Measurements from ENCODE around the gene RPUSD1. TPM values are rescaled to one million over a fixed set of nuclear protein-coding genes. Genes with fewer than 3 reads are reported as not detected.

The RPUSD1 gene
- total RNA-seq, 1 experiment from 2014 or later = 53.3 TPM

GRCh38 chr16:815861-816260 is 27.7 kb upstream of the RPUSD1 start:
- BruUV-seq (replicated peaks) = no TSS peak
- POLR2A ChIA-PET (ENCODE audit: unreplicated experiment) = no interaction called here
- peaks cover 29% of the 10 kb centered on the region for H3K27me3 ChIP-seq (ENCODE audit: insufficient read depth, low read depth)
- no peak overlapping the region for H3K4me2 ChIP-seq
- H3K4me1 ChIP-seq (replicated peaks; ENCODE audit: insufficient read depth) = peaks cover 11% of the 10 kb centered on the region
- H3K79me2 ChIP-seq (ENCODE audit: low read depth) = no peaks in the 10 kb centered on the region
- TF ChIP-seq EZH2 (IDR thresholded peaks at IDR 0.05; ENCODE audit: low read depth) = no peak
- no peak for TF ChIP-seq CTCF (conservative IDR thresholded peaks at IDR 0.05)
- no peaks in the 10 kb centered on the region for H3K9me3 ChIP-seq (ENCODE audit: insufficient read depth, low read depth)
- CTCF ChIA-PET = no interaction called here
- DNase-seq = no peak
- H3K36me3 ChIP-seq (ENCODE audit: low read depth) = no peaks in the 10 kb centered on the region
- no peak overlapping the region for H3K27ac ChIP-seq
- no peak overlapping the region for H2AFZ ChIP-seq
- H3F3A ChIP-seq (ENCODE audit: insufficient read depth, low read depth) = no peaks in the 10 kb centered on the region
- H3K9me2 ChIP-seq (ENCODE audit: insufficient read depth) = no peaks in the 10 kb centered on the region
- H4K20me1 ChIP-seq (ENCODE audit: insufficient read depth) = no peaks in the 10 kb centered on the region
- intact Hi-C loops (cut with micrococcal nuclease; ENCODE audit: unreplicated experiment) = loop anchor here (2.0 to 10.0 kb wide), 2 partner anchors 159 to 239 kb away; partner anchors contain the start of gene LMF1
- H3K4me3 ChIP-seq = no peak overlapping the region

DNA sequence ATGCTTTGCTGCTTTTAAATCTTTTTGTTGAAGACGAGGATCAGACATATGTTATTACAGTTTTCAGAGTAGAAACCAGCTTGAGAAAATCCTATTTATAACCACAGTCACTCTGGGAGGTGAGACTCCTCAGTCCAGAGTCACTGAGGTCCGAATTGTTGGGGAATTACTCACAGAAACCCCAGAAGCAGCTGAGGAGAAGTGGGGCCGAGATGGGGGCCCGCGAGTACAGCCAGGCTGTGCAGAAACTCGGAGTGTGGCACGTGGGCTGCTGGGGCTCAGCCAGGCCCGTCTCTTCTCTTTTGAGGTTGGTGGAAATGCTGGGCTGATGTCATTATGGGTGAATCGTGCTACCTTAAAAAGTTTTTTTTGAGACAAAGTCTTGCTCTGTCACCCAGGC is 26.8 kb upstream of the RPUSD1 start:
- H3K4me2 ChIP-seq = peak overlapping the region; percentile 5
- 0 out of 2 replicates have a peak, but pooled peaks cover under 1% of the 10 kb centered on the region for H3K79me2 ChIP-seq (ENCODE audit: low read depth)
- H3F3A ChIP-seq (ENCODE audit: insufficient read depth, low read depth) = no peaks in the 10 kb centered on the region
- H3K4me1 ChIP-seq (replicated peaks; ENCODE audit: insufficient read depth) = peaks cover 11% of the 10 kb centered on the region
- ChIA-PET POLR2A (ENCODE audit: unreplicated experiment) (interaction anchor here (0.6 kb wide), 1 partner anchor 1109 kb away, joined by 12 read pairs; no protein-coding TSS in a partner anchor), CTCF (no interaction called here)
- no peak overlapping the region for H3K4me3 ChIP-seq
- TF ChIP-seq CTCF (conservative IDR thresholded peaks at IDR 0.05) = no peak
- intact Hi-C loops (cut with micrococcal nuclease; ENCODE audit: unreplicated experiment) = loop anchor here (2.0 to 10.0 kb wide), 2 partner anchors 160 to 240 kb away; partner anchors contain the start of gene LMF1
- H3K9me2 ChIP-seq (ENCODE audit: insufficient read depth) = no peaks in the 10 kb centered on the region
- H2AFZ ChIP-seq = no peak overlapping the region
- DNase-seq = no peak
- no peak overlapping the region for H3K27ac ChIP-seq
- H3K27me3 ChIP-seq (ENCODE audit: insufficient read depth, low read depth) = peaks cover 20% of the 10 kb centered on the region
- H3K36me3 ChIP-seq (ENCODE audit: low read depth) = no peaks in the 10 kb centered on the region
- no peaks in the 10 kb centered on the region for H3K9me3 ChIP-seq (ENCODE audit: insufficient read depth, low read depth)
- H4K20me1 ChIP-seq (ENCODE audit: insufficient read depth) = no peaks in the 10 kb centered on the region
- BruUV-seq (replicated peaks) = no TSS peak

DNA sequence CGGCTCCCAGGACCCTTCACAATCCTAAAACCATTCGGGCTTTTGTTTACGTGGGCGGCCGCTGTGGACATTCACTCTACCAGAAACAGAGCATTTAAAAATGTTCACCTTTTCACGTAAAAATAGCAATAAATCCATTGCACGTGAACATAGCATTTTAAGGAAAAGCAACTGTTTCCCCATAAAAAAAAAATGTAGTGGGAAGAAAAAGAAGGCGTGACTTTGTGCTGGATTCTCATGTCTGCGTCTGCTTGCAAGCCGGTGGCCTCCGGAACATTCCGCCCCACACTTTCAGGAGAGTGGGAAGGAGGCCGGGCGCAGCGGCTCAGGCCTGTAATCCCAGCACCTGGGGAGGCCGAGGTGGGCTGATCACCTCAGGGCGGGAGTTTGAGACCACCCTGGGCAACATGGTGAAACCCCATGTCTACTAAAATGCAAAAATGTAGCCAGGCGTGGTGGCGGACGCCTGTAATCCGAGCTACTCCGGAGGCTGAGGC is 25.8 kb upstream of the RPUSD1 start:
- H3K27ac ChIP-seq = no peak overlapping the region
- BruUV-seq (replicated peaks) = no TSS peak
- peaks cover 11% of the 10 kb centered on the region for H3K4me1 ChIP-seq (replicated peaks; ENCODE audit: insufficient read depth)
- H3F3A ChIP-seq (ENCODE audit: insufficient read depth, low read depth) = no peaks in the 10 kb centered on the region; the same call in 1 of the 2 replicates
- H2AFZ ChIP-seq = no peak overlapping the region
- ChIA-PET CTCF (no interaction called here), POLR2A (ENCODE audit: unreplicated experiment) (no interaction called here)
- no peak for DNase-seq
- TF ChIP-seq EZH2 (IDR thresholded peaks at IDR 0.05; ENCODE audit: low read depth) = no peak
- TF ChIP-seq CTCF (conservative IDR thresholded peaks at IDR 0.05) = no peak
- peaks cover 8% of the 10 kb centered on the region for H3K79me2 ChIP-seq (ENCODE audit: low read depth)
- H3K36me3 ChIP-seq (ENCODE audit: low read depth) = no peaks in the 10 kb centered on the region
- no peak overlapping the region for H3K4me3 ChIP-seq
- H3K9me2 ChIP-seq (ENCODE audit: insufficient read depth) = no peaks in the 10 kb centered on the region
- H4K20me1 ChIP-seq (ENCODE audit: insufficient read depth) = no peaks in the 10 kb centered on the region
- intact Hi-C loops (cut with micrococcal nuclease; ENCODE audit: unreplicated experiment) = loop anchor here (2.0 to 10.0 kb wide), 3 partner anchors 161 to 289 kb away; partner anchors contain the start of gene LMF1
- peaks cover 10% of the 10 kb centered on the region for H3K27me3 ChIP-seq (ENCODE audit: insufficient read depth, low read depth)
- H3K4me2 ChIP-seq = no peak overlapping the region
- no peaks in the 10 kb centered on the region for H3K9me3 ChIP-seq (ENCODE audit: insufficient read depth, low read depth)

Measured in PC-9 (cell line).